ENCODE results near the gene LETM1. TPM values are rescaled to one million over a fixed set of nuclear protein-coding genes. Genes with fewer than 3 reads are reported as not detected.

The LETM1 gene
- polyA plus RNA-seq, 1 donor (not counting 4 experiments of a cell fraction or from before 2014, with no cell fraction given) = 25.6 TPM

DNA sequence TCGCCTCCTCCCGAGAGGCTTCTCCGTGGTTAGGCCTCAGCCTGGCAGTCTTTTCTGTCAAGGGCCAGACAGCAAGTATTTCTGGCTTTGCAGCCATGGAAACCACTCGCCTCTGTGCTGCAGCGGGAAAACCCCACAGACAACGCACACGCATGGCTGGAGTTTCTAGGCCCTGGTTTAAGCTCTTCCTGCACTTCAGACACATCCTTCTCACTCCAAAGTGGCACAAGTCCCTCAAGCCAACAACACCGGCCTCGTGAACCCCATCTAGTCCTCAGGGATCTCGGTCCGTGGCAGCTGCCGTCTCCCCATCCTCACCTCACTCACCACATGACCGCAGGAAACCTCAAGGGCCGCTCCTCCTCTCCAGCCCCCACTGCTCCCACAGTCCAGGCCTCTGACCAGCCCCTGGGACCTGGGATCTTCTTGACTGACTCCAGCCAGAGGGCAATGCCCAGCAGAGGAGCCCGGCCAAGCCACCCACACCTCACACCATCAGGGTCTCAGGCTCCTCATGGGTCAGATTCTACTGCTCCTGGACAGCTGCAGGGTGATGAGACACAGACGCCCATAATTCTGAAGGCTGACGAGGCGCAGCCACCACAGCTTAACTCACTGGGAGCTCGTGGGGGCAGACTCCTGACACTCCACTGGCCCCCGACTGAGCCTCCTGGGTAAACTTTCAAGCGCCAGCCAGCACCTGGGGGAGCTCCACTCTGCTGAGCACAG lies 21.7 kb downstream of the LETM1 start:
- no peak for TF ChIP-seq EZH2 (IDR thresholded peaks at IDR 0.05; ENCODE audit: low read length)
- TF ChIP-seq, protein P1, sequence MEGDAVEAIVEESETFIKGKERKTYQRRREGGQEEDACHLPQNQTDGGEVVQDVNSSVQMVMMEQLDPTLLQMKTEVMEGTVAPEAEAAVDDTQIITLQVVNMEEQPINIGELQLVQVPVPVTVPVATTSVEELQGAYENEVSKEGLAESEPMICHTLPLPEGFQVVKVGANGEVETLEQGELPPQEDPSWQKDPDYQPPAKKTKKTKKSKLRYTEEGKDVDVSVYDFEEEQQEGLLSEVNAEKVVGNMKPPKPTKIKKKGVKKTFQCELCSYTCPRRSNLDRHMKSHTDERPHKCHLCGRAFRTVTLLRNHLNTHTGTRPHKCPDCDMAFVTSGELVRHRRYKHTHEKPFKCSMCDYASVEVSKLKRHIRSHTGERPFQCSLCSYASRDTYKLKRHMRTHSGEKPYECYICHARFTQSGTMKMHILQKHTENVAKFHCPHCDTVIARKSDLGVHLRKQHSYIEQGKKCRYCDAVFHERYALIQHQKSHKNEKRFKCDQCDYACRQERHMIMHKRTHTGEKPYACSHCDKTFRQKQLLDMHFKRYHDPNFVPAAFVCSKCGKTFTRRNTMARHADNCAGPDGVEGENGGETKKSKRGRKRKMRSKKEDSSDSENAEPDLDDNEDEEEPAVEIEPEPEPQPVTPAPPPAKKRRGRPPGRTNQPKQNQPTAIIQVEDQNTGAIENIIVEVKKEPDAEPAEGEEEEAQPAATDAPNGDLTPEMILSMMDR (optimal IDR thresholded peaks at IDR 0.05 in 1 of 3, IDR thresholded peaks at IDR 0.05 in 1 of 3, conservative IDR thresholded peaks at IDR 0.05 in 1 of 3; ENCODE audit: extremely low read depth in 1 of 3, insufficient read depth in 2 of 3, low read length in 3 of 3) = no peak
- FAIRE-seq (no peak), DNase-seq (ENCODE audit: low read depth, low spot score) (no peak)
- no peaks in the 10 kb centered on the region for H3K9me1 ChIP-seq (ENCODE audit: control insufficient read depth, extremely low read depth, insufficient read depth, low read length)
- H3K79me2 ChIP-seq (ENCODE audit: control insufficient read depth, insufficient read depth, low read length) = peaks cover 11% of the 10 kb centered on the region
- H3K9ac ChIP-seq (ENCODE audit: control insufficient read depth, extremely low read depth, insufficient read depth, low read length) = no peak overlapping the region
- H3K4me3 ChIP-seq (ENCODE audit: control insufficient read depth in 2 of 3, extremely low read depth in 1 of 3, insufficient read depth in 2 of 3, low read depth in 1 of 3, low read length in 3 of 3) = no peak overlapping the region
- H3K9me3 ChIP-seq (ENCODE audit: control insufficient read depth, low read depth, low read length) = no peaks in the 10 kb centered on the region
- peaks cover 5% of the 10 kb centered on the region for H4K20me1 ChIP-seq (ENCODE audit: control insufficient read depth, extremely low read depth, insufficient read depth, low read length)
- no peak overlapping the region for H3K4me2 ChIP-seq (ENCODE audit: control insufficient read depth, extremely low read depth, insufficient read depth, low read depth, low read length)
- H3K27ac ChIP-seq (ENCODE audit: control insufficient read depth, insufficient read depth, low read length) = no peak overlapping the region
- dilution Hi-C loops (cut with MboI; ENCODE audit: extremely low pct_ligation_motif_present, low sequenced_read_pairs) = no loop called here
- peaks cover 49 to 51% of the 10 kb centered on the region in 2 experiments for H3K36me3 ChIP-seq (ENCODE audit: control insufficient read depth in 2 of 2, extremely low read depth in 1 of 2, insufficient read depth in 2 of 2, low read length in 2 of 2)
- no peaks in the 10 kb centered on the region for H3K4me1 ChIP-seq (ENCODE audit: control insufficient read depth, extremely low read depth, insufficient read depth, low read length)
- no peaks in the 10 kb centered on the region for H3K27me3 ChIP-seq (ENCODE audit: control insufficient read depth, extremely low read depth, insufficient read depth, low read length)
- H2AFZ ChIP-seq (ENCODE audit: control insufficient read depth, low read length) = no peak overlapping the region

DNA sequence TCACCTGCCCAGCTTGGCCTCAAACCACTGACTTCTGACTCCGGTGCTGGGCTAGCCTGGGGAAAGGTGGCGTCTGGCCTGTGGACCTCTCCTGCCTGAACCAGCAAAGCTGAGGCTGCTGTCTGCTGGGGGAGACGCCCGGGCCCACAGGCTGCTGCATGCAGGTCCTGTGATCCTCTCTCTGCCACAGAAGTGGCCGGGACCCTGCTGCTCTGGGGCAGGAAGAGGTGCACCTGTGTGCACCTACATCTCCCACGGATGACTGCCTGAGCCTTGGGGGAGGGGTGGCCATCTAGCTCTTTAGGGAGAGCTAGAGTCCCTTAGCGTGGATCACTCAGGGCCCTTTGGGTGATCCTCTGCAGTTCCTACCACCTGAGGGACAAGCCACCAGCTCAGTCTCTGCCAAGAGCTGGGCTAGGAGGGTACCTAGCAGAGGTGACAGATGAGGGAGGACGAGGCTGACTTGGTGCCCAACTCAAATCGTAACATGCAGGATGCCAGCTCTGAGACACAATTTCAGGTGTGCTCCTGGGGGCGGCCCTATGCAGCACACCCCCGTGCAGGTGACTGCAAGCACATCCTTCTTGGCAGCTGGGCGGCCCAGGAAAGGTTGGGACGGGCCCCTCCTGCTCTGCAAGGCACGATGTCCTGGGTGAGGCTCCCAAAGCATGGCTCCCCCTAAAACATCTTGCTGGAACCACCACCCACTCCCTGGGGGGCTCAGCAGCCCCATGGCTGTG lies 22.5 kb downstream of the LETM1 start:
- FAIRE-seq (no peak), DNase-seq (ENCODE audit: low read depth, low spot score) (no peak)
- no peak for TF ChIP-seq EZH2 (IDR thresholded peaks at IDR 0.05; ENCODE audit: low read length)
- TF ChIP-seq, protein P1 (optimal IDR thresholded peaks at IDR 0.05 in 1 of 3, IDR thresholded peaks at IDR 0.05 in 1 of 3, conservative IDR thresholded peaks at IDR 0.05 in 1 of 3; ENCODE audit: extremely low read depth in 1 of 3, insufficient read depth in 2 of 3, low read length in 3 of 3) = no peak
- peaks cover 5% of the 10 kb centered on the region for H4K20me1 ChIP-seq (ENCODE audit: control insufficient read depth, extremely low read depth, insufficient read depth, low read length)
- no peak overlapping the region for H3K4me2 ChIP-seq (ENCODE audit: control insufficient read depth, extremely low read depth, insufficient read depth, low read depth, low read length)
- dilution Hi-C loops (cut with MboI; ENCODE audit: extremely low pct_ligation_motif_present, low sequenced_read_pairs) = no loop called here
- H3K36me3 ChIP-seq (ENCODE audit: control insufficient read depth in 2 of 2, extremely low read depth in 1 of 2, insufficient read depth in 2 of 2, low read length in 2 of 2) = peaks cover 45 to 46% of the 10 kb centered on the region in 2 experiments
- no peaks in the 10 kb centered on the region for H3K9me3 ChIP-seq (ENCODE audit: control insufficient read depth, low read depth, low read length)
- H3K27me3 ChIP-seq (ENCODE audit: control insufficient read depth, extremely low read depth, insufficient read depth, low read length) = no peaks in the 10 kb centered on the region
- H3K27ac ChIP-seq (ENCODE audit: control insufficient read depth, insufficient read depth, low read length) = no peak overlapping the region
- H3K4me3 ChIP-seq (ENCODE audit: control insufficient read depth in 2 of 3, extremely low read depth in 1 of 3, insufficient read depth in 2 of 3, low read depth in 1 of 3, low read length in 3 of 3) = no peak overlapping the region
- no peaks in the 10 kb centered on the region for H3K4me1 ChIP-seq (ENCODE audit: control insufficient read depth, extremely low read depth, insufficient read depth, low read length)
- no peaks in the 10 kb centered on the region for H3K9me1 ChIP-seq (ENCODE audit: control insufficient read depth, extremely low read depth, insufficient read depth, low read length)
- no peak overlapping the region for H2AFZ ChIP-seq (ENCODE audit: control insufficient read depth, low read length)
- peaks cover 6% of the 10 kb centered on the region for H3K79me2 ChIP-seq (ENCODE audit: control insufficient read depth, insufficient read depth, low read length)
- H3K9ac ChIP-seq (ENCODE audit: control insufficient read depth, extremely low read depth, insufficient read depth, low read length) = no peak overlapping the region

All from keratinocyte (primary cell).